ENCODE measurements around the gene DNAH17. TPM values are rescaled to one million over a fixed set of nuclear protein-coding genes. Genes with fewer than 3 reads are reported as not detected.

Gene DNAH17
- total RNA-seq, 1 experiment from 2014 or later: 0.13 TPM

DNA sequence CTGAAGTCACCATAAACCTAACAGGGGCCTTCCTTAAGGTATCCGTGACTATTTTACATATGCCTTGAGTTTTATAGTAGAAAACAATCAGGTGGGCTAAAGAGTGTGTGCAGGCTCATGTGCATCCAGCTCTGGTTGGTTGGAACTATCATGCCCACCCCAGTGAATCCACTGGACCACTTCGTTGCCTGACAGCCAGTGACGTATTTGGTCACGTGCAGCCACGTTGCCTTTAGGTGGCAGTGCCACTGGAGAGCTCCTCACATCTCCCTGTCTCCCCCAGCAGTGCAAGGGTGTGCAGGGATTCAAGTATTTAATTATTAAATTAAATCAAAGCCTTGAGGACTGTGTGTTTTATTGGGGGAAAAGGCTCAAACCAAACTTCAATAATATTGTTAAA lies 42.1 kb upstream of the DNAH17 start:
- H2BK20ac ChIP-seq (ENCODE audit: low read depth, low read length, poor library complexity, severe bottlenecking): no peak overlapping the region
- peak overlapping the region in 1 of 3 experiments; percentile 76; a peak in 1 of 7 replicates for H3K27ac Mint-ChIP-seq
- no peak overlapping the region for H3K27ac ChIP-seq (ENCODE audit: insufficient read length, low read depth, low read length)
- no peaks in the 10 kb centered on the region for H3K9me3 ChIP-seq (ENCODE audit: control insufficient read depth, low read depth, low read length)
- peaks cover 3% of the 10 kb centered on the region in 2 experiments; a peak in 3 of 4 replicates for H3K4me1 Mint-ChIP-seq
- H3T11ph ChIP-seq (ENCODE audit: low read length): no peak overlapping the region
- H4K8ac ChIP-seq (replicated peaks; ENCODE audit: insufficient read length, low read depth, low read length): no peak overlapping the region
- no CpG with 5 or more reads among the region's 5 CpGs for WGBS (ENCODE audit: extremely low coverage, insufficient read length, low lambda C conversion rate)
- 0 out of 7 replicates have a peak, but pooled peaks cover 0 to 5% (median 0%) of the 10 kb centered on the region in 3 experiments for H3K36me3 Mint-ChIP-seq (ENCODE audit: insufficient read depth in 1 of 3, low read depth in 3 of 3)
- TF ChIP-seq, protein P1, sequence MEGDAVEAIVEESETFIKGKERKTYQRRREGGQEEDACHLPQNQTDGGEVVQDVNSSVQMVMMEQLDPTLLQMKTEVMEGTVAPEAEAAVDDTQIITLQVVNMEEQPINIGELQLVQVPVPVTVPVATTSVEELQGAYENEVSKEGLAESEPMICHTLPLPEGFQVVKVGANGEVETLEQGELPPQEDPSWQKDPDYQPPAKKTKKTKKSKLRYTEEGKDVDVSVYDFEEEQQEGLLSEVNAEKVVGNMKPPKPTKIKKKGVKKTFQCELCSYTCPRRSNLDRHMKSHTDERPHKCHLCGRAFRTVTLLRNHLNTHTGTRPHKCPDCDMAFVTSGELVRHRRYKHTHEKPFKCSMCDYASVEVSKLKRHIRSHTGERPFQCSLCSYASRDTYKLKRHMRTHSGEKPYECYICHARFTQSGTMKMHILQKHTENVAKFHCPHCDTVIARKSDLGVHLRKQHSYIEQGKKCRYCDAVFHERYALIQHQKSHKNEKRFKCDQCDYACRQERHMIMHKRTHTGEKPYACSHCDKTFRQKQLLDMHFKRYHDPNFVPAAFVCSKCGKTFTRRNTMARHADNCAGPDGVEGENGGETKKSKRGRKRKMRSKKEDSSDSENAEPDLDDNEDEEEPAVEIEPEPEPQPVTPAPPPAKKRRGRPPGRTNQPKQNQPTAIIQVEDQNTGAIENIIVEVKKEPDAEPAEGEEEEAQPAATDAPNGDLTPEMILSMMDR (conservative IDR thresholded peaks at IDR 0.05): no peak
- H3K27me3 Mint-ChIP-seq (ENCODE audit: low read depth): no peaks in the 10 kb centered on the region; the same call in 1 of the 2 replicates
- no peak overlapping the region for H3K14ac ChIP-seq (ENCODE audit: insufficient read depth, low read length)
- H2BK12ac ChIP-seq (ENCODE audit: insufficient read length, low read depth, low read length): no peak overlapping the region
- no peaks in the 10 kb centered on the region for H3K79me1 ChIP-seq (ENCODE audit: insufficient read depth, low read depth, low read length, poor library complexity, severe bottlenecking)
- H3K23me2 ChIP-seq (ENCODE audit: insufficient read length, low read depth, low read length, poor library complexity, severe bottlenecking): no peaks in the 10 kb centered on the region
- no peaks in the 10 kb centered on the region for H3K4me1 ChIP-seq (ENCODE audit: insufficient read depth, low read length)
- H3K4me3 Mint-ChIP-seq: no peak overlapping the region
- H3K9ac ChIP-seq (ENCODE audit: extremely low read depth, insufficient read length, low read length): no peak overlapping the region
- H3K18ac ChIP-seq (ENCODE audit: insufficient read length, low read depth, low read length): no peak overlapping the region
- no peak overlapping the region for H3K56ac ChIP-seq (ENCODE audit: insufficient read length, low read depth, low read length)
- H4K5ac ChIP-seq (ENCODE audit: insufficient read length, low read depth, low read length): no peak overlapping the region
- H2AK5ac ChIP-seq (ENCODE audit: insufficient read length, low read length): no peak overlapping the region
- H3K23ac ChIP-seq (ENCODE audit: insufficient read length, low read depth, low read length): no peak overlapping the region
- no peak overlapping the region for H4K91ac ChIP-seq (ENCODE audit: insufficient read length, low read depth, low read length)
- H3K4ac ChIP-seq (ENCODE audit: low read depth, low read length): no peak overlapping the region
- H3K79me2 ChIP-seq (ENCODE audit: insufficient read depth, low read length): no peaks in the 10 kb centered on the region
- no peak overlapping the region for H2BK5ac ChIP-seq (ENCODE audit: insufficient read length, low read length)
- DNase-seq: no peak
- H2BK120ac ChIP-seq (ENCODE audit: low read depth, low read length, poor library complexity, severe bottlenecking): no peak overlapping the region
- H2BK15ac ChIP-seq (ENCODE audit: low read depth, low read length): no peak overlapping the region
- no peaks in the 10 kb centered on the region for H3K27me3 ChIP-seq (ENCODE audit: insufficient read depth, low read length)
- H2AFZ ChIP-seq (ENCODE audit: low read length): no peak overlapping the region
- H3K4me2 ChIP-seq (ENCODE audit: insufficient read depth, insufficient read length, low read length): no peak overlapping the region
- H4K20me1 ChIP-seq (ENCODE audit: control insufficient read depth, insufficient read depth, insufficient read length): no peaks in the 10 kb centered on the region
- peaks cover 6 to 11% of the 10 kb centered on the region in 2 experiments; a peak in 4 of 5 replicates for H3K9me3 Mint-ChIP-seq

All from H9 (cell line).